AG08395 (cell line): ENCODE results near the gene MCF2L2.
"Not testable (repeated sequence)": the region's sequence is repeated elsewhere in the genome, so short reads cannot be mapped to it uniquely, and the experiment has no call there.

Experiments
- DNase-seq: peaks from one replicate; pipeline ENCODE4 v3.0.0; 2012; ENCODE audit warnings: mixed read lengths, low spot score

MCF2L2 gene

DNA sequence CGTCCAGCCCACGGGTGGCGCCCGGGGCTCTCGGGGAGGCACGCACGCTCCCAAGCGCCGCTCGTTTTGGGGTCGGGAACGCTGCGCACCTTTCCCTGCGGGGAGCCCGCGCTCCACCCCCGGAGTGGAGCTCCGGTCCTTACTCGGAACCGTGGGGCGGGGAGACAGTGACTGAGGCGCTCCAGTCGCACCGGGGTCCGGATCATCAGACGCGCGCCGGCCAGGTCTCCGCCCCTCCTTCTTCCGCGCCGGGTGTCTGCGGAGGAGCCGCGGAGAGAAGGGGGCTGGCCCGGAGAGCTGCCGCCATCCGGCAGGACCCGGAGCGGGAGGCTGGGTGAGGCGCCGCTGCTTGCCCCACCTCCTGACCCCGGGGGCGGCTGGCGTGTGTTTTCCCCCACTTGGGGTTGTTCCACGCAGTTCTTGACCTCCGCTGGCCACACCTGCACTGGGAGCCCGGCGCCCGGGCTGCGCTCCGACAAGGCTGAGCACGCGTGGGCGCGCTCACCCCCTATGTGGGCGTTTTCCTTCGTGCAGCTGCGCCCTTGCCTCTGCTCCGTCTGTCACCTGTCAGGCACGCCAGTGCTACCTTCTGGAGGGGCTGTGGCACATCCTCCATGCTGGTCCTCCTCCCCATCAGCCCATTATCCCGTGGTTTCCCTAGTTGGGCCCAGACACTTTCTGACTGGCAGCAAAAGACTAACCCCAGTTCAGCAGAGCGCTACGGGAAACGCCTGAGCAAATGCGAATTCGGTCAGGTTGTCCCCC lies at the start of gene MCF2L2:
TSS of gene MCF2L2 (minus strand) at position 173 of the 765 bp plus-strand sequence. CDS start 642 bp downstream, outside the sequence.
- peak; percentile 16 for DNase-seq

GRCh38 chr3:183477801-183478456 lies 49.5 kb upstream of the MCF2L2 start:
- no peak for DNase-seq

GRCh38 chr3:183475764-183476162 lies 47.3 kb upstream of the MCF2L2 start:
- DNase-seq: not testable (repeated sequence)

DNA sequence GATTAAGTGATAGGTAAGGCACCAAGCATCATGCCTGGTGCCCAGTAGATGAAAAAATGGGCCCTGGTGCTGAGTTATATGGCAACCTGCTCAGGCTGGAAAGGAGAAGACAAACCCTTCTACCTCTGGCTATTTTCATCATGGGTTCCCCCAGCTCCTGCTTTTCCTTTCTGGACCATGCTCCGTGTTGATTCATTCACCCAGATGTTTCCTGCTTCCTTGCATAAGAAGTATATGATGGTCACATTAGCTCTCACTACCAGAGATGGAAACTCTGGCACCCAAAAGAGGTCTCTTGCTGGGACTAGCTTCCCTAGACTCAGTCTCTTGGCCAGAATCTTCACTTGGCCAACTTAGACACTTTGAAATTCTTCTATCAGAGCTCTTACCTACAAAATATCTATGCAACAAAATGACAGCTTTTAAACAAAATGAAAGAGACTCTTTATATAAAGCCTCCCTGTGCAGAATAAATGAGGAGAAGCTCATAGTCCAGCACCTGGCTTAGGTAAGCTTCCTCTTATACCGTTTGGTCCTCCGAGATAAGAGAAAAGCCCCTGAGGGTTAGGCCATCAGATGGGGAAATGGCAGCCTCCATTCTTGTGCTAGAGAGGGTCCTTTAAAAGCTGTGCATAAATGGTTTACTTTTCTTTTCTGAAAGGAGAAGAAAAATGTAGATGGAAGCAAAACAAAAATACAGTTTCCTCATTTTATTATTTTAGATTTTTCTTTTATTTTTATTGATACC lies 46.8 kb upstream of the MCF2L2 start:
- no peak for DNase-seq

- no peak for DNase-seq
These were observed 45.5 kb upstream of the MCF2L2 start for GRCh38 chr3:183473969-183474368.

DNA sequence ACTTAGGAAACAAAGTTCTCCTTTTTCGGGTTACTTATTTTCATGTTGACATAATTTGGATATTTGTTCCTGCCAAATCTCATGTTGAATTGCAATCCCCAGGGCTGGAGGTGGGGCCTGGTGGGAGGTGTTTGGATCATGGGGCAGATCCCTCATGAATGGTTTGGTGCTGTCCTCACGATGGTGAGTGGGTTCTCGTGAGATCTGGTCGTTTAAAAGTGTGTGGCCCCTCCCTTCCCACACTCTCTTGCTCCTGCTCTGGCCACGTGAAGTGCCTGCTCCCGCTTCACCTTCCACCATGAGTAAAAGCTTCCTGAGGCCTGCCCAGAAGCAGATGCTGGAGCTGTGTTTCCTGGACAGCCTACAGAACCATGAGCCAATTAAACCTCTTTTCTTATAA lies 43.7 kb upstream of the MCF2L2 start:
- DNase-seq: no peak

GRCh38 chr3:183468424-183468823 lies 40.0 kb upstream of the MCF2L2 start:
- no peak for DNase-seq

- DNase-seq: no peak
These were observed 38.2 kb upstream of the MCF2L2 start for GRCh38 chr3:183466575-183466974.

DNA sequence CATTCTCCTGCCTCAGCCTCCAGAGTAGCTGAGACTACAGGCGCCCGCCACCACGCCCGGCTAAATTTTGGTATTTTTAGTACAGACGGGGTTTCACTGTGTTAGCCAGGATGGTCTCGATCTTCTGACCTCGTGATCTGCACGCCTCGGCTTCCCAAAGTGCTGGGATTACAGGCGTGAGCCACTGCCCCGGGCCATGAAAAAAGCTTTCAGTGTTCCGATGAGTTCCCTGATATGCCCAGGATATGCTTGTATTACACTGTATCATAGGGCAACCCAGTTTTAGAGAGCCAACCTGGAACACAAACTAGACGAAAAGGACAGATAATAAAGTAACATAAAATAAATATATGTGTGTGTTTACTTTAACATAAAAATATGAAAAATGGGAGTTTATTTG lies 37.3 kb upstream of the MCF2L2 start:
- DNase-seq: not testable (repeated sequence)

GRCh38 chr3:183464480-183464879 lies 36.1 kb upstream of the MCF2L2 start:
- no peak for DNase-seq

DNA sequence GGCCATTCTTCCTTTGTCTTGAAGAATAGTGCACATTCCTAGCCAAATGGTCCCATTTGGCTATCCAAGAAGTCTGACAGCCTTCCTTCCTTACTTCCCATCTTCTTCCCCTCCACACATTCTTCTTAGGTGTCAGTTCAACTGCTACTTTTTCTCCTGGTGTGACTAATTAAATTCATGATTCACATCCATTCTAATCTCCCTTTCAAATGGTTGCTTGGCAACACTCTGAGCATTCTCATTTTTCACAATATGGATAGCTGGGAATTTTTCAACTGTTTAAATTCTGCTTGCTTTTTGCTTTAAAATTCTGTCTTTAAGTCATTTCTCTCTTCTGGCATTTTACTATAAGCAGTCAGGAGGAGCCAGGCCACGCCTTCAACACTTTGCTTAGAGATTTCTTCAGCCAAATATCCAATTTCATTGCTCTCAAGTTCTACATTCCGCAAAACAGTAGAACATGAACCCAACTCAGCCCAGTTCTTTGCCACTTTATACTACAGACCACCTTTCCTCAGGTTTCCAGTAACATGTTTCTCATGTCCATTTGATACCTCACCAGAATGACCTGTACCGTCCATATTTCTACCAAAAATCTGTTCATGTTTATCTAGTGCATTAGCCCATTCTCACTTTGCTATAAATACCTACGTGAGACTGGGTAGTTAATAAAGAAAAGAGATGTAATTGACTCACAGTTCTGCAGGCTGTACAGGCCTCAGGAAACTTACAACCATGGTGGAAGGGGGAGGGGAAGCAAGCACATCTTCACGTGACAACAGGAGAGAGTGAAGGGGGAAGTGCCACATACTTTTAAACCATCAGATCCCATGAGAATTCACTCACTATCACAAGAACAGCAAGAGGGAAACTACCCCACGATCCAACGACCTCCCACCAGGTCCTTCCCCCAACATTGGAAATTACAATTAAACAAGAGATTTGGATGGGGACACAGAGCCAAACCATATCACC lies 31.9 kb upstream of the MCF2L2 start:
- no peak for DNase-seq

DNA sequence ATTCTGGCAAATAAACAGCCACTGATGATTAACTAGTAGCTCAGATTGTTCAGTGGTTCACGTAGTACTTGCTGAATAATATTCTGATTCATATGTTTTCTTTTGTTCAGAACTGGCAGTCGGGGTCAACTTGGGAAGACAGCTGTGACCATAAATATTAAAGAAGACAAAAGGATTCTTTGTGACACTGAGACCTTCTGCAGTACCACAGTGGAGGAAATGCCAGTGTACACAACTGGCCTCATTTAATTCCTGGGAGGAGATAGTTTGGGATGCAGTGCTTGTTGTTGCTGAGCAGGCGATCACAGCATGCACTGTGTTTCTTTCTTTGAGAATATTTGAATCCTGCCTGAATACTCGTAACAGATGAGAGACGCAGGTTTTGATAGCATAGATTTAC lies 26.7 kb upstream of the MCF2L2 start:
- no peak for DNase-seq

DNA sequence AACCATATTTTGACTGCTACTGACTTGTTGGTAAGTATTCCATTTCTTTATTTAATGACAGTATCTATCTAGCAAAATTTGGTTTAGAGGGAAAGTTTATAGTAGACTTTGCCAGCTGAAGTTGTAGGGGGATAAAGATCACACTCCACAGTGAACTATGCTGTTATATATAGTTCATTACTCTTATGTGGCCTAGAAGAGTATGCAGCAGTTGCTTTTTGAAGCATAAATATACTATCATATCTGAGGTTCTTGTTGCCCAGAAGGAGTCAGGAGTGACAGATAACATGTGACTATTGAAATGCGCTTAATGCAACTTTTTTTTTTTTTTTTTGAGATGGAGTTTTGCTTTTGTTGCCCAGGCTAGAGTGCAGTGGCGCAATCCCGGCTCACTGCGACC lies 25.6 kb upstream of the MCF2L2 start:
- no peak for DNase-seq

- DNase-seq: no peak
These were observed 21.4 kb upstream of the MCF2L2 start for GRCh38 chr3:183449791-183450190.

DNA sequence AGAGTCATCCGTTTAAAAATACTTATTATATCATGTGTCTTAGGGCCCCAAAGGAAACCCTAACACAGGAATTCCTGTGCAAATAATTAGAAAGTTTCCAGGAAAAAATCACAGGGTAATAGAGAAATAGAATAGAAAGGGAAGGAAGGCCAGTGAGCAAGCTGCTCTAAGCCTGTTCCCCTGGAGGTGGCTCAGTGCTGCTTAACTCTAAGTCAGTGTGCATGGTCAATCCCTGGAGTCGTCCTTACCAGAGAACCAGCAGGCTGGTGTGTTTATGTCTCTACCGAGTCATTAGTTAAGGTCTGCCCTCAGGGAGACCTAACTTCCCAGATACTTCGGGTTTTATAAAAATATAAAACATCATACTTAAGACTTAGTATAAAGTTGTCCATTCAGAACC lies 21.0 kb upstream of the MCF2L2 start:
- DNase-seq: peak; percentile 18

DNA sequence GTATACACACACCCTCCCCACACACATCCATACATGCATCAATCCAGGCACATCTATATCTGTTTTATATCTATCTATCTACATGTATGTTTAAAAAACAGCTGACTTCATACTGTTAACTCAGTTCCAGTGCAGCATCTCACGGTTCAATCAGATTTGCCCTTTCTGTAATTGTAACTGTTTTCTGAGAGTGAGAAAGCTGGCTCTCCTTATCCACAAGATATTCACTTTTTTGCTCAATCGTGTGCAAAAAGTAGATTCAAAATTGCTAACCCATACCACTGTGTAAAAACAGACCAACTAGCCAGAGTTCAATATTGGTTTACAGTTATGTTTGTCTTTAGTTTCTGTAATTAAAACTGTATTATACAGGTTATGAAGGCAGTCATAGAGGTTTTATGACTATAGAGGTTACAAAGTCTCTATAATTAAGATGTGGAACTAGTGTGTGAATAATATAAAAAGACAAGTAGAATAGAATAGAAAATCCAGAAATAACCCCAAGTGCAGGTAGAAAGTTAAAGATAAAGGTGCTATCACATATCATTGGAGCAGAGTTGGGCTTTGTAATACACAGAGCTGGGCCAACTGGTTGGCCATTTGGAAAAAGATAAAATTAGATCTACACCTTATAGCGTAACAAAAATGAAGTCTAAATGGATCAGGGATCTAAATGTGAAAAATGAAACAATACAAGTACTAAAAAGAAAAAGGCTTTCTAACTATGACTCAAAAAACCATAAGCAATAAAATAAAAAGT lies 20.1 kb upstream of the MCF2L2 start:
- no peak for DNase-seq

GRCh38 chr3:183447206-183448001 lies 19.0 kb upstream of the MCF2L2 start:
- DNase-seq: peak; percentile 86

DNA sequence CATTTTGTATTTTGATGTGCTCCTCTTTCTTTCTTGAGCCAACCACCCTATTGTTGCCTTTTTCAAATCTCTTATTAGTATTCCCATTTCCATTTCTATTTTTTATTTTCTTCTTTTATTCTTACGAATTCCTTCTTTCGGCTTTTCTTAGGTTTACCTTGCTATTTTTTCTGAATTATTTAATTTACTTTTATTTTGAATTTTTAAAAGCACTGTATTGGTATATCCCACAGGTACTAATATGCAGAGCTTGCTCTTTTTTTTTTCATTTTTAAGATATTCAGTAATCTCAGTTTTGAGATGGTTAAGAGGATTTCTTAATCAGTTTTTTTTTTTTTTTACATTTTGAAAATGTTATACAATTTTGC lies 18.4 kb upstream of the MCF2L2 start:
- no peak for DNase-seq

- DNase-seq: no peak
These were observed 16.3 kb upstream of the MCF2L2 start for GRCh38 chr3:183444748-183445147.
